ENCODE data around the gene CNTFR. TPM values are rescaled to one million over a fixed set of nuclear protein-coding genes. Genes with fewer than 3 reads are reported as not detected.

The CNTFR gene
- total and polyA plus RNA-seq, 5 donors from 2014 or later, result not detected

DNA sequence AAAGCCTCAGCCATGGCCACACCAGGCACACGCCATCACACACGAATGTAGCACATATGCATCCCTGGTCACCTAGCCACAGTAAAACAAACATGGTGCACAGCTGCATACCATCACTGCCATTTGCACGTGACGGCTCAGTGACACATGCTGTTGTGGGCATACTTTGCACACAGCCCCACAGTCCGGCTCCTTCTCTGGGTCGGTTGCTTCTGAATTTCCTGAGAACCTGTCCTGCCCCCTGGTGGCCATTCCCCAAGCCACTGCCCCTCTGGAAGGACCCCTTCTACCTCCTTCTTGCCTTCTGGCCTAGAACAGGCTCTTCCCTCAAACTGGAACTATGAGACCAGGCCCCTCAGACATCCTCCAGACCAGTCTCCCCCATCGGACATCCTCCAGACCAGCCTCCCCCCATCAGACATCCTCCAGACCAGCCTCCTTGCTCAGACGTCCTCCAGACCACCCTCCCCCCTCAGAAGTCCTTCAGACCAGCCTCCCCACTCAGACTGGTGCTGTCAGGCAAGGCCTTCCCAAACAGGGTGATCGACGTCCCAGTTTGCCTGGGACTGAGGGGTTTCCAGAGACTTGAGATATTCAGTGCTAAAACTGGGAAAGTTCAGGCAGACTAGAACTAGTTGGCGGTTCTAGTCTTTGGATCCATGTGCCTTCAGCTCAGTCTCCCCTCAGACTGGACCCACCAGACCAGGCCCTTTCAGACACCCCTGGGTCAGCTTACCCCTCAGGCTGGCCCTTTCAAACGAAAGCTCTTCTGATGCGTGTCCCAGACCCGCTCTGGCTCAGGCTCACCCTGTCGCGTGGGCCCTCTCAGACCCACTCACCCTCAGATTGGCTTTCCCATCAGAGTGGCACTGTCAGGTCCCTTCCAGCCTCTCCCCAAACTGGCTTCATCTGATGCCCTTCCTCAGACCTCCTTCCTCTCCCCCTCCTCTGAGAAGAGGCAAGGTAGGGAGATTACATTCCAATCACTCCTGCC, 42.4 kb downstream of the CNTFR start:
- H3K4me1 Mint-ChIP-seq, result peaks cover 0 to 2% (median 0%) of the 10 kb centered on the region in 4 donors
- H3K27me3 Mint-ChIP-seq, result peaks cover 22% of the 10 kb centered on the region
- no peak overlapping the region for H3K4me3 Mint-ChIP-seq

DNA sequence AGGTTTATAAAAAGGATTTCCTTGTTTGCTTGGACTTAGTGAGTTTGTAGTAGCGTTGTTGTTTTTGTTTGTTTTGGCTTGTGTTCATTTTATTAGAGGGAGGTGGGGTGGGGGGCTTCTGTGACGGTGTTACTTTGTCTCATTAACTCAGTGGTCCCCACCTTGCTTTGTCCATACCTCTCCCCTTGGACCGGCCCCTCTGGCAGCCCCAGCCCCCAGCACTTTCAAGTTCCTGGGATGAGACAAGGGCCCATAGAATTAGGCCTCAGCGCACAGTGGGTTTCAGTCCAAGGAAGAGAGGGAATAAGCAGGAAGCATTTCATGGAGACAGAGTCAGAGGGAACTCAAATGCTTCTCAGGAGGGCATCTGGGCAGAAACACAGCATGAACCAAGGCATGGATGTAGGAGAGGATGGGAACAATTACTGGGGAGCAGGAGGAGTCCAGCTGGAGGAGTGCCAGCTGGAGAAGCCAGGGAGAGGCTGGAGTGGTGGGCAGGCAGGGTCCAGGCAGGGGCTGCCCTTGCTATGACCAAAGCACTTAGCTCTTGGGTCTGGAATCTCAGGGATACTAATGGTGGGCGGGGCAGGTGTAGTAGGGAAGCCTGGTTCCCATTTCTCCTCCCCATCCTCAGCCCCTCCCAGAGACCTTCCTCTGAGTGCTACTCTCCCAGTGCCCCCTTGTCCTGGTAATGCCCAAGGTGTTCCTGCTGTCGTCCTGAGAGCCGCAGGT, 43.3 kb downstream of the CNTFR start:
- Histone ChIP-seq H3K36me3 (ENCODE audit: control insufficient read depth, insufficient read depth, low read length) (no peaks in the 10 kb centered on the region), H3K9me3 (ENCODE audit: control insufficient read depth in 2 of 2, low read length in 2 of 2) (no peaks in the 10 kb centered on the region), H3K4me3 (ENCODE audit: low read depth, low read length) (no peak overlapping the region), H3K27ac (ENCODE audit: insufficient read depth, low read length, poor library complexity, severe bottlenecking) (no peak overlapping the region), H3K27me3 (ENCODE audit: control insufficient read depth, insufficient read depth, low read length) (no peaks in the 10 kb centered on the region), H3K4me1 (ENCODE audit: control insufficient read depth, insufficient read depth, low read length, poor library complexity, severe bottlenecking) (no peaks in the 10 kb centered on the region)
- H3K4me3 Mint-ChIP-seq, result no peak overlapping the region
- H3K27ac Mint-ChIP-seq, result no peak overlapping the region
- no peaks in the 10 kb centered on the region for H3K9me3 Mint-ChIP-seq
- ATAC-seq (ENCODE audit: low read depth in 2 of 2), result no peak
- H3K27me3 Mint-ChIP-seq, result peaks cover 18% of the 10 kb centered on the region
- DNase-seq, result no peak
- H3K36me3 Mint-ChIP-seq, result no peaks in the 10 kb centered on the region
- H3K4me1 Mint-ChIP-seq, result peaks cover 0 to 2% (median 0%) of the 10 kb centered on the region in 4 donors

More for the DNA sequence above, 42.4 kb downstream of the CNTFR start:
- Histone ChIP-seq H3K4me3 (ENCODE audit: low read depth, low read length) (no peak overlapping the region), H3K4me1 (ENCODE audit: control insufficient read depth, insufficient read depth, low read length, poor library complexity, severe bottlenecking) (no peaks in the 10 kb centered on the region), H3K27ac (ENCODE audit: insufficient read depth, low read length, poor library complexity, severe bottlenecking) (no peak overlapping the region), H3K36me3 (ENCODE audit: control insufficient read depth, insufficient read depth, low read length) (no peaks in the 10 kb centered on the region), H3K9me3 (ENCODE audit: control insufficient read depth in 2 of 2, low read length in 2 of 2) (no peaks in the 10 kb centered on the region), H3K27me3 (ENCODE audit: control insufficient read depth, insufficient read depth, low read length) (no peaks in the 10 kb centered on the region)
- peak in 1 of 2 donors; percentile 32 for ATAC-seq (ENCODE audit: low read depth in 2 of 2)
- peak; percentile 22 to 61 (median 27) for DNase-seq
- no peak overlapping the region for H3K27ac Mint-ChIP-seq
- H3K9me3 Mint-ChIP-seq, result no peaks in the 10 kb centered on the region
- H3K36me3 Mint-ChIP-seq, result no peaks in the 10 kb centered on the region

DNA sequence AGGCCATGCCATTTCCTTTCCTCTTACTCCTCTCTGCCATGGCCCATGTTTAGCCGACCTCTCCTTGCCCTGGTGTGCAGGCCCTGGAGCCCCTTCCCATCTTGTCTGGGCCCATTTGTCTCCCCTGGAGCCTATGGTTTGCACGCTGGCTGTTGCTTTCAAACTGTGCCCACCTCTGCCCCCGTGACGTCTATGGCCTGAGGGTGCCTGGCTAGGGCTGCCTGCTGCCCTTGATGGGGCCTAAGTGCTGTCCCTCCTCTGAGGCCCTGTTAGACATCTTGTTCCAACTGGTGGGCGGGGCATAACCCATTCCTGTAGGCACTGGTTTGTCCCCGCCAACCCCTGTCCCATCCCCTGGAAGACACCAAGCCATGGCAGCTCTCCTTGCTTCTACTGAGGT, 44.0 kb downstream of the CNTFR start:
- Mint-ChIP-seq H3K27me3 (peaks cover 15% of the 10 kb centered on the region), H3K4me3 (no peak overlapping the region), H3K9me3 (no peaks in the 10 kb centered on the region), H3K4me1 (peaks cover 0 to 2% (median 0%) of the 10 kb centered on the region in 4 donors), H3K36me3 (no peaks in the 10 kb centered on the region), H3K27ac (no peak overlapping the region)
- Histone ChIP-seq H3K27me3 (ENCODE audit: control insufficient read depth, insufficient read depth, low read length) (no peaks in the 10 kb centered on the region), H3K9me3 (ENCODE audit: control insufficient read depth in 2 of 2, low read length in 2 of 2) (no peaks in the 10 kb centered on the region), H3K36me3 (ENCODE audit: control insufficient read depth, insufficient read depth, low read length) (no peaks in the 10 kb centered on the region), H3K4me3 (ENCODE audit: low read depth, low read length) (no peak overlapping the region), H3K27ac (ENCODE audit: insufficient read depth, low read length, poor library complexity, severe bottlenecking) (no peak overlapping the region), H3K4me1 (ENCODE audit: control insufficient read depth, insufficient read depth, low read length, poor library complexity, severe bottlenecking) (no peaks in the 10 kb centered on the region)
- ATAC-seq (ENCODE audit: low read depth in 2 of 2) (no peak), DNase-seq (no peak)

DNA sequence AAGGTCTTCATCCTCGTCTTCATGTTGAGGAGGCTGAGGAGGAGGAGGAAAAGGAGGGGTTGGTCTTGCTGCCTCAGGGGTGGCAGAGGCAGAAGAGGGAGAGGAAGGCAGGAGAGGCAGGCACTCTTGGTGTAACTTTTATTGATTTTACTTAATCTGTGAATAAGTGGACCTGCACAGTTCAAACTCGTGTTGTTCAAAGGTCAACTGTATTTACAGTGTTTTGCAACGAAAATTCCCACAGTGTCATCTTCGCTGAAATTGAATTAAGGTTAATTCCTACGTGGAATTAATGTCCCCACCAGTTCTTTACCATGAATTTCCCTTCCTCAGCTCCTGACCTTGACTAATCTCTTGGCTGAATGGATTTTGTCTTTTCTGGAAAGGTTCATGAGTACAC, 45.5 kb downstream of the CNTFR start:
- H3K4me3 ChIP-seq (ENCODE audit: low read depth, low read length), result no peak overlapping the region
- H3K27me3 ChIP-seq (ENCODE audit: control insufficient read depth, insufficient read depth, low read length), result no peaks in the 10 kb centered on the region
- no peaks in the 10 kb centered on the region for H3K4me1 ChIP-seq (ENCODE audit: control insufficient read depth, insufficient read depth, low read length, poor library complexity, severe bottlenecking)
- H3K9me3 ChIP-seq (ENCODE audit: control insufficient read depth in 2 of 2, low read length in 2 of 2), result no peaks in the 10 kb centered on the region
- DNase-seq (no peak), ATAC-seq (ENCODE audit: low read depth in 2 of 2) (no peak)
- no peaks in the 10 kb centered on the region for H3K9me3 Mint-ChIP-seq
- H3K4me1 Mint-ChIP-seq, result peaks cover 0 to 2% (median 0%) of the 10 kb centered on the region in 4 donors
- peaks cover 22% of the 10 kb centered on the region for H3K27me3 Mint-ChIP-seq
- H3K4me3 Mint-ChIP-seq, result no peak overlapping the region
- no peaks in the 10 kb centered on the region for H3K36me3 ChIP-seq (ENCODE audit: control insufficient read depth, insufficient read depth, low read length)
- H3K27ac ChIP-seq (ENCODE audit: insufficient read depth, low read length, poor library complexity, severe bottlenecking), result no peak overlapping the region
- no peak overlapping the region for H3K27ac Mint-ChIP-seq
- no peaks in the 10 kb centered on the region for H3K36me3 Mint-ChIP-seq

DNA sequence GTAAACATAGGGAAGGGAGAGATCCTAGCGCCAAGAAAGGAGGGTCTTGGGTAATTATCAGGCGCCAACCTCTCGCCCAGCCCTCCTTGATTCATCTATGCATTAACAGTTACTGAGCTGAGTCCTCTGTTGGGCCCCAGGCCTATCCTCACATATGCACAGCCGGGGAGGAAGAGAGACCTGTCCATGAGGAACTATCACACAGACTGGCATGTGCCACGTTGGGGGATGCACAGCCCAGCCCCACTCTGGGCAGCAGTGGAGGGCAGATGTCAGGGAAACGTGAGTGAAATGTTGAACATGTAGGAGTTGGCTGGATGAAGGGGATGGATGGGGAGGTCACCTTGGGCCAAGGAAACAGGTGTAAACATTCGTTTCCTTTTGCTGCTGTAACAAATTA, 48.0 kb downstream of the CNTFR start:
- Histone ChIP-seq H3K9me3 (ENCODE audit: control insufficient read depth in 2 of 2, low read length in 2 of 2) (no peaks in the 10 kb centered on the region), H3K4me3 (ENCODE audit: low read depth, low read length) (no peak overlapping the region), H3K27ac (ENCODE audit: insufficient read depth, low read length, poor library complexity, severe bottlenecking) (no peak overlapping the region), H3K27me3 (ENCODE audit: control insufficient read depth, insufficient read depth, low read length) (no peaks in the 10 kb centered on the region), H3K4me1 (ENCODE audit: control insufficient read depth, insufficient read depth, low read length, poor library complexity, severe bottlenecking) (no peaks in the 10 kb centered on the region), H3K36me3 (ENCODE audit: control insufficient read depth, insufficient read depth, low read length) (no peaks in the 10 kb centered on the region)
- no peaks in the 10 kb centered on the region for H3K9me3 Mint-ChIP-seq
- H3K36me3 Mint-ChIP-seq, result no peaks in the 10 kb centered on the region
- H3K27me3 Mint-ChIP-seq, result peaks cover 12% of the 10 kb centered on the region
- H3K4me1 Mint-ChIP-seq, result no peaks in the 10 kb centered on the region
- DNase-seq, result no peak
- no peak overlapping the region for H3K4me3 Mint-ChIP-seq
- H3K27ac Mint-ChIP-seq, result no peak overlapping the region
- ATAC-seq (ENCODE audit: low read depth in 2 of 2), result no peak

DNA sequence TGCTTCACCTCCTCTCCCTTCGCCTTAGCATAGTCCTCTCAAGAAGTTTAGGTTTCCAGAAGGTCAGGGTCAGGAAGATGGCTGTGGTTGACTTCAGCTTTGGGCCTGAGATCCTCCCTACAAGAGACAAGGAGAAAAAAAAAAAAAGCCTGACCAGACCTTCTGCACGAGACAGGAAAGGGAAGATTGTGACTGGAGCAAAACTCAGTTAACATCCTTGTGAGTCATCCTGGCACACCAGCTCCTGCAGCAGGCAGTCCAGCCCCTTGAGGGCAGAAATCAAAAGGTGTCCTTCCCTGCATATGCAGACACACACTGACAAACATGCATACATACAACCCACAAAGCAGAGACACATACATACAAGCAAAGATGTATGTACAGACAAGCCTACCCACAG, 48.7 kb downstream of the CNTFR start:
- no peak overlapping the region for H3K27ac Mint-ChIP-seq
- H3K36me3 ChIP-seq (ENCODE audit: control insufficient read depth, insufficient read depth, low read length), result no peaks in the 10 kb centered on the region
- ATAC-seq (ENCODE audit: low read depth in 2 of 2), result no peak
- H3K27me3 Mint-ChIP-seq, result peaks cover 15% of the 10 kb centered on the region
- no peaks in the 10 kb centered on the region for H3K4me1 Mint-ChIP-seq
- no peak for DNase-seq
- no peaks in the 10 kb centered on the region for H3K27me3 ChIP-seq (ENCODE audit: control insufficient read depth, insufficient read depth, low read length)
- no peaks in the 10 kb centered on the region for H3K9me3 Mint-ChIP-seq
- no peak overlapping the region for H3K4me3 Mint-ChIP-seq
- no peak overlapping the region for H3K27ac ChIP-seq (ENCODE audit: insufficient read depth, low read length, poor library complexity, severe bottlenecking)
- no peaks in the 10 kb centered on the region for H3K4me1 ChIP-seq (ENCODE audit: control insufficient read depth, insufficient read depth, low read length, poor library complexity, severe bottlenecking)
- H3K4me3 ChIP-seq (ENCODE audit: low read depth, low read length), result no peak overlapping the region
- H3K36me3 Mint-ChIP-seq, result no peaks in the 10 kb centered on the region
- H3K9me3 ChIP-seq (ENCODE audit: control insufficient read depth in 2 of 2, low read length in 2 of 2), result no peaks in the 10 kb centered on the region

DNA sequence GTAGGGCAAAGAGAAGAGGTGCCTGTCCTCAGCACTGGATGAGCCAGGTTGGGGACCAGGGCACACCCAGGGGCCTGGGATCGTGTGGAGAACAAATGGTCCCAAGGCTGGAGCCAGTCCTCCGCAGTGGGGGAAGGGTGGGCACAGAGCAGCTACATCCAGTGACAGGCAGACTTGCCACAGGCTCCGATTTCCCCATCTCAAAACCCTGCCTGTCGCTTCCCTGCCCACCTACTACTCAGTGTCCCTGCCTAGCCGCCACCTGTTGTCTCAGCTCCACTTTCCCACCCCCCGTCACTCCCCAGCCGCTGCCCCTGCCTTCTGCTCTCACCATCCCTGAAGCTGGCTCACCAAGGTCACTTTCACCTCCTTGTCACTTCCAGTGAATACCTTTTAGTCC, 52.8 kb downstream of the CNTFR start:
- H3K4me3 ChIP-seq (ENCODE audit: low read depth, low read length), result no peak overlapping the region
- H3K4me1 ChIP-seq (ENCODE audit: control insufficient read depth, insufficient read depth, low read length, poor library complexity, severe bottlenecking), result no peaks in the 10 kb centered on the region
- no peaks in the 10 kb centered on the region for H3K36me3 ChIP-seq (ENCODE audit: control insufficient read depth, insufficient read depth, low read length)
- Mint-ChIP-seq H3K27me3 (peaks cover 29% of the 10 kb centered on the region), H3K4me3 (no peak overlapping the region), H3K4me1 (no peaks in the 10 kb centered on the region), H3K27ac (peak overlapping the region in 1 of 3 donors; percentile 14), H3K36me3 (no peaks in the 10 kb centered on the region), H3K9me3 (peaks cover 0 to 2% (median 0%) of the 10 kb centered on the region in 7 donors)
- H3K27me3 ChIP-seq (ENCODE audit: control insufficient read depth, insufficient read depth, low read length), result peaks cover 2% of the 10 kb centered on the region
- no peak overlapping the region for H3K27ac ChIP-seq (ENCODE audit: insufficient read depth, low read length, poor library complexity, severe bottlenecking)
- no peaks in the 10 kb centered on the region for H3K9me3 ChIP-seq (ENCODE audit: control insufficient read depth in 2 of 2, low read length in 2 of 2)
- ATAC-seq (ENCODE audit: low read depth in 2 of 2) (no peak), DNase-seq (no peak)

All from CD4-positive, CD25-positive, alpha-beta regulatory T cell (primary cell).